Measurements from ENCODE around the gene NR1I3.
A peak's percentile ranks its signal among the peaks of the same experiment; 100 is the strongest.

The NR1I3 gene

DNA sequence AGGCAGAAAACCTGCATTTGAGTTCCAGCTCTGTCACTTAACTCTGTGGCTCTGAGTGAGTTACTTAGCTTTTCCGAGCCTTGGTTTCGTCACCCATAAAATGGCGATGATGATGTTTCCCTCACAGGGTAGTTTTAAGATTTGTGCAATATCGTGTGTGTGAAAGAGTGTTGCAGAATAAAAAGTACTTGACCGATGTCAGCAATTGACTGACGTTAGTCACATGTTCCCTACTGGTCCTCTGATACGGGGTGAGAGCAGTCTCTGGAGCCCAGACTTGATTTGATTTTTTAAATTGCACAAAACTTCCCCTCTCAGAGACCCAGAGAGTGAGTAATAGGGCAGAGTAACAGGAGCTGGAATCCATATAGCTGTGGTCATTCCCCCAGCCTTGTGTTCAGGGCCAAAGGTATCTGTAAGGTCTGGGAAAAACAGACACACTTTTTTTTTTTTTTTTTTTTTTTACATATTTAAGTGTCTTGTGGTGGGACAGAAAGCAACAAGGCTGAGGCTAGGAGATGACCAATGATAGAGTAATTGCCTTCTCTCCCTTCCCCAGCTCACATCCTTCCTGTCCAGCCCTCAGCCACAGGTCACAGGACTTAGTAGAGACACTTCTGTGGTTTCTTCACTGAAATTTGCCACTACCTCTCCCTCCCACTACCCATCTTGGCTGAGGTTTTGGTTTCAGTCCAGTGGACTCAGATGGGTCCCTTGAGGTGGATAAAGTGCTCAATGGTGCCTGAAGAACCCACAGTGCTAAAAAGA, 20.9 kb downstream of the NR1I3 start:
- Histone ChIP-seq H2AFZ (ENCODE audit: low read length) (no peak overlapping the region), H3K4me2 (ENCODE audit: low read length) (0 out of 2 replicates have a peak overlapping the region, but pooled peaks have one; percentile 9), H3K4me3 (ENCODE audit: low read depth, low read length, poor library complexity, severe bottlenecking) (no peak overlapping the region), H3K27ac (ENCODE audit: low read depth, low read length, poor library complexity, severe bottlenecking) (no peak overlapping the region), H3K27me3 (ENCODE audit: insufficient read depth, low read length) (no peaks in the 10 kb centered on the region), H3K9me3 (ENCODE audit: low read length) (no peaks in the 10 kb centered on the region), H3K4me1 (ENCODE audit: insufficient read depth, low read length, severe bottlenecking) (peaks cover 20% of the 10 kb centered on the region), H3K9ac (ENCODE audit: low read length) (no peak overlapping the region), H4K20me1 (ENCODE audit: insufficient read depth, low read length) (no peaks in the 10 kb centered on the region), H3K79me2 (ENCODE audit: insufficient read depth, low read length) (no peaks in the 10 kb centered on the region), H3F3A (ENCODE audit: insufficient read depth, low read length) (no peaks in the 10 kb centered on the region), H3K36me3 (ENCODE audit: insufficient read depth, low read length) (peaks cover 30% of the 10 kb centered on the region), H3K9me2 (ENCODE audit: low read depth, low read length) (no peaks in the 10 kb centered on the region)
- TF ChIP-seq, protein P1, sequence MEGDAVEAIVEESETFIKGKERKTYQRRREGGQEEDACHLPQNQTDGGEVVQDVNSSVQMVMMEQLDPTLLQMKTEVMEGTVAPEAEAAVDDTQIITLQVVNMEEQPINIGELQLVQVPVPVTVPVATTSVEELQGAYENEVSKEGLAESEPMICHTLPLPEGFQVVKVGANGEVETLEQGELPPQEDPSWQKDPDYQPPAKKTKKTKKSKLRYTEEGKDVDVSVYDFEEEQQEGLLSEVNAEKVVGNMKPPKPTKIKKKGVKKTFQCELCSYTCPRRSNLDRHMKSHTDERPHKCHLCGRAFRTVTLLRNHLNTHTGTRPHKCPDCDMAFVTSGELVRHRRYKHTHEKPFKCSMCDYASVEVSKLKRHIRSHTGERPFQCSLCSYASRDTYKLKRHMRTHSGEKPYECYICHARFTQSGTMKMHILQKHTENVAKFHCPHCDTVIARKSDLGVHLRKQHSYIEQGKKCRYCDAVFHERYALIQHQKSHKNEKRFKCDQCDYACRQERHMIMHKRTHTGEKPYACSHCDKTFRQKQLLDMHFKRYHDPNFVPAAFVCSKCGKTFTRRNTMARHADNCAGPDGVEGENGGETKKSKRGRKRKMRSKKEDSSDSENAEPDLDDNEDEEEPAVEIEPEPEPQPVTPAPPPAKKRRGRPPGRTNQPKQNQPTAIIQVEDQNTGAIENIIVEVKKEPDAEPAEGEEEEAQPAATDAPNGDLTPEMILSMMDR (IDR thresholded peaks at IDR 0.05; ENCODE audit: low read length), result no peak
- TF ChIP-seq EZH2 (IDR thresholded peaks at IDR 0.05; ENCODE audit: borderline replicate concordance, low read length), result no peak

DNA sequence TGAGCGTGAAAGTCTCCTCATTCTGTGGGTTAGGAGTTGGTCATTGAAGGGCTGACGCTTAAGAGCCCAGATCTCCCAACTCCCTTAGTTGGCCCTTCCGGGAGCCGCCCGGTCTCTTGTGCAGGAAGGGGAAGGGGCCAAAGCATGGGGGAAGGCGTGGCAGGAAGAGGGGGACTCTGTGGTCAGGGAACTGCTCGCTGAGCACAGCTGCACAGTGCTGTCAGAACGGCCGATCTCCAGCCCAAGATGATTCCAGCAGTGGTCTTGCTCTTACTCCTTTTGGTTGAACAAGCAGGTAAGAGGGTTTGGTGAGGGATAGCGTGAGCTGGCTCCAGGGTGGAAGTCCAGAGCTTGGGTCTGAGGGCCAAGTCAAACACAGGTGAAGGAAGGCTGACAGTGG, 22.9 kb downstream of the NR1I3 start, which contains the start of gene FCER1G:
FCER1G (plus strand) TSS at position 220 of the 400 bp plus-strand sequence; CDS start at position 247, 27 bp downstream.
- Histone ChIP-seq H3K9me3 (ENCODE audit: low read length) (no peaks in the 10 kb centered on the region), H3K36me3 (ENCODE audit: insufficient read depth, low read length) (peaks cover 51% of the 10 kb centered on the region), H3K4me2 (ENCODE audit: low read length) (no peak within 1 kb of the TSS), H2AFZ (ENCODE audit: low read length) (no peak within 1 kb of the TSS), H3K27me3 (ENCODE audit: insufficient read depth, low read length) (no peaks in the 10 kb centered on the region), H3K4me1 (ENCODE audit: insufficient read depth, low read length, severe bottlenecking) (peaks cover 20% of the 10 kb centered on the region), H3K79me2 (ENCODE audit: insufficient read depth, low read length) (no peaks in the 10 kb centered on the region), H3K9me2 (ENCODE audit: low read depth, low read length) (no peaks in the 10 kb centered on the region), H3K9ac (ENCODE audit: low read length) (no peak within 1 kb of the TSS), H3K27ac (ENCODE audit: low read depth, low read length, poor library complexity, severe bottlenecking) (no peak within 1 kb of the TSS), H4K20me1 (ENCODE audit: insufficient read depth, low read length) (no peaks in the 10 kb centered on the region), H3F3A (ENCODE audit: insufficient read depth, low read length) (no peaks in the 10 kb centered on the region), H3K4me3 (ENCODE audit: low read depth, low read length, poor library complexity, severe bottlenecking) (no peak within 1 kb of the TSS)
- TF ChIP-seq, protein P1 (IDR thresholded peaks at IDR 0.05; ENCODE audit: low read length), result no peak
- TF ChIP-seq EZH2 (IDR thresholded peaks at IDR 0.05; ENCODE audit: borderline replicate concordance, low read length), result no peak

DNA sequence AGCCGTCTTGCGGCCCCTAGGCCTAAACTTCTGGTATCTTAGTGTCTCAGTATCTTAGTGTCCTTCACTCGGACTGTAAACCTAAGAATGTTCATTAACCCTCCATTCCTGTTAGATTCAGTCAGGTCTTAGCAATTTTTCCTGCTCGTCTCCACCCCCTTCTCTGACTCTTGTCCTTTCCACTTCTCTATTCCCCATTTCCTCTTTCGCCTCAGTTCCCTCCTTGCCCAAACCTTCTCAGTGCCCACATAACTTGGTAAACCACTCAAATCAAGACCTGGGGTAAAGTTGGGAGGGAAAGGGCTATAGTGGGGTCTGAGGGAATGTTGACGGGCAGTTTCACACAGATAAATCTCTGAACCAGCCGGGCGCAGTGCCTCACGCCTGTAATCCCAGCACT, 23.6 kb downstream of the NR1I3 start:
- peaks cover 20% of the 10 kb centered on the region for H3K4me1 ChIP-seq (ENCODE audit: insufficient read depth, low read length, severe bottlenecking)
- H4K20me1 ChIP-seq (ENCODE audit: insufficient read depth, low read length), result no peaks in the 10 kb centered on the region
- no peak for TF ChIP-seq EZH2 (IDR thresholded peaks at IDR 0.05; ENCODE audit: borderline replicate concordance, low read length)
- TF ChIP-seq, protein P1 (IDR thresholded peaks at IDR 0.05; ENCODE audit: low read length), result no peak
- H3K9me3 ChIP-seq (ENCODE audit: low read length), result no peaks in the 10 kb centered on the region
- H3K4me3 ChIP-seq (ENCODE audit: low read depth, low read length, poor library complexity, severe bottlenecking), result no peak overlapping the region
- H3K4me2 ChIP-seq (ENCODE audit: low read length), result no peak overlapping the region
- H3F3A ChIP-seq (ENCODE audit: insufficient read depth, low read length), result no peaks in the 10 kb centered on the region
- H3K36me3 ChIP-seq (ENCODE audit: insufficient read depth, low read length), result peaks cover 57% of the 10 kb centered on the region
- no peaks in the 10 kb centered on the region for H3K27me3 ChIP-seq (ENCODE audit: insufficient read depth, low read length)
- no peak overlapping the region for H2AFZ ChIP-seq (ENCODE audit: low read length)
- no peak overlapping the region for H3K27ac ChIP-seq (ENCODE audit: low read depth, low read length, poor library complexity, severe bottlenecking)
- H3K9ac ChIP-seq (ENCODE audit: low read length), result no peak overlapping the region
- no peaks in the 10 kb centered on the region for H3K79me2 ChIP-seq (ENCODE audit: insufficient read depth, low read length)
- H3K9me2 ChIP-seq (ENCODE audit: low read depth, low read length), result no peaks in the 10 kb centered on the region
